ENCODE measurements around the gene INHBA. TPM values are rescaled to one million over a fixed set of nuclear protein-coding genes. Genes with fewer than 3 reads are reported as not detected.

INHBA gene
- total RNA-seq, 1 experiment from 2014 or later: 1.7 TPM

DNA sequence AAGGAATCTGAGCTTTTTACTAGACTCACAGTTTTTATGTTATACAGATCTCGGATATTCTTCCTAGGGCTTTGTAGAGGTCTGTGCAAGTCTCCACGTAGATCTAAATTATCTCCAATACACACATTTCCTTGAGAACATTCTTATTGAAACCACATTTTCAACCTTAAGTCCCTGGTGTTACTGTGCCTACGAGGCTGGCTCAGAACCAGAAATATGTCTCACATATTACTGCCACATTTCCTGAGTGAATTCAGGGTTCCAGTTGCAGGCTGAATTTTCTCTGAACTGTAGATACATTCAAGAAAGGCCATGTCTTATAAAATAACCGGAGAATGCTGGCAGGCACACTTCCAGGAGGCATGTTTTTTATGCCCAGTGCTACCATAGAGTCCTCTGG lies 46.5 kb downstream of the INHBA start:
- H3K14ac ChIP-seq (ENCODE audit: insufficient read depth, low read length): no peak overlapping the region

More for the DNA sequence above, 46.5 kb downstream of the INHBA start:
- Histone ChIP-seq H3K79me2 (ENCODE audit: insufficient read depth, low read length) (no peaks in the 10 kb centered on the region), H3K27me3 (ENCODE audit: insufficient read depth, low read length) (no peaks in the 10 kb centered on the region), H3K9me3 (ENCODE audit: control insufficient read depth, low read depth, low read length) (no peaks in the 10 kb centered on the region), H2BK5ac (ENCODE audit: insufficient read length, low read length) (no peak overlapping the region), H4K91ac (ENCODE audit: insufficient read length, low read depth, low read length) (no peak overlapping the region), H3K18ac (ENCODE audit: insufficient read length, low read depth, low read length) (no peak overlapping the region), H3K4me1 (ENCODE audit: insufficient read depth, low read length) (no peaks in the 10 kb centered on the region), H3K27ac (ENCODE audit: insufficient read length, low read depth, low read length) (no peak overlapping the region), H4K20me1 (ENCODE audit: control insufficient read depth, insufficient read depth, insufficient read length) (no peaks in the 10 kb centered on the region), H2BK120ac (ENCODE audit: low read depth, low read length, poor library complexity, severe bottlenecking) (no peak overlapping the region), H3K79me1 (ENCODE audit: insufficient read depth, low read depth, low read length, poor library complexity, severe bottlenecking) (no peaks in the 10 kb centered on the region), H2BK20ac (ENCODE audit: low read depth, low read length, poor library complexity, severe bottlenecking) (no peak overlapping the region), H3K56ac (ENCODE audit: insufficient read length, low read depth, low read length) (no peak overlapping the region), H2AFZ (ENCODE audit: low read length) (no peak overlapping the region), H3K4ac (ENCODE audit: low read depth, low read length) (no peak overlapping the region), H2AK5ac (ENCODE audit: insufficient read length, low read length) (no peak overlapping the region), H3K9ac (ENCODE audit: extremely low read depth, insufficient read length, low read length) (no peak overlapping the region), H3K23me2 (ENCODE audit: insufficient read length, low read depth, low read length, poor library complexity, severe bottlenecking) (no peaks in the 10 kb centered on the region), H4K8ac (replicated peaks; ENCODE audit: insufficient read length, low read depth, low read length) (no peak overlapping the region), H3K4me2 (ENCODE audit: insufficient read depth, insufficient read length, low read length) (no peak overlapping the region), H3T11ph (ENCODE audit: low read length) (no peak overlapping the region), H4K5ac (ENCODE audit: insufficient read length, low read depth, low read length) (no peak overlapping the region), H3K23ac (ENCODE audit: insufficient read length, low read depth, low read length) (no peak overlapping the region), H2BK15ac (ENCODE audit: low read depth, low read length) (no peak overlapping the region), H2BK12ac (ENCODE audit: insufficient read length, low read depth, low read length) (no peak overlapping the region)
- no peaks in the 10 kb centered on the region; a peak in 1 of 7 replicates for H3K36me3 Mint-ChIP-seq (ENCODE audit: insufficient read depth in 1 of 3, low read depth in 3 of 3)
- DNase-seq: no peak
- no peak overlapping the region for H3K4me3 Mint-ChIP-seq
- no peaks in the 10 kb centered on the region for H3K27me3 Mint-ChIP-seq (ENCODE audit: low read depth)
- no peaks in the 10 kb centered on the region; a peak in 1 of 5 replicates for H3K9me3 Mint-ChIP-seq
- no peak overlapping the region for H3K27ac Mint-ChIP-seq
- TF ChIP-seq, protein P1, sequence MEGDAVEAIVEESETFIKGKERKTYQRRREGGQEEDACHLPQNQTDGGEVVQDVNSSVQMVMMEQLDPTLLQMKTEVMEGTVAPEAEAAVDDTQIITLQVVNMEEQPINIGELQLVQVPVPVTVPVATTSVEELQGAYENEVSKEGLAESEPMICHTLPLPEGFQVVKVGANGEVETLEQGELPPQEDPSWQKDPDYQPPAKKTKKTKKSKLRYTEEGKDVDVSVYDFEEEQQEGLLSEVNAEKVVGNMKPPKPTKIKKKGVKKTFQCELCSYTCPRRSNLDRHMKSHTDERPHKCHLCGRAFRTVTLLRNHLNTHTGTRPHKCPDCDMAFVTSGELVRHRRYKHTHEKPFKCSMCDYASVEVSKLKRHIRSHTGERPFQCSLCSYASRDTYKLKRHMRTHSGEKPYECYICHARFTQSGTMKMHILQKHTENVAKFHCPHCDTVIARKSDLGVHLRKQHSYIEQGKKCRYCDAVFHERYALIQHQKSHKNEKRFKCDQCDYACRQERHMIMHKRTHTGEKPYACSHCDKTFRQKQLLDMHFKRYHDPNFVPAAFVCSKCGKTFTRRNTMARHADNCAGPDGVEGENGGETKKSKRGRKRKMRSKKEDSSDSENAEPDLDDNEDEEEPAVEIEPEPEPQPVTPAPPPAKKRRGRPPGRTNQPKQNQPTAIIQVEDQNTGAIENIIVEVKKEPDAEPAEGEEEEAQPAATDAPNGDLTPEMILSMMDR (conservative IDR thresholded peaks at IDR 0.05): no peak
- no peaks in the 10 kb centered on the region for H3K4me1 Mint-ChIP-seq
- WGBS (ENCODE audit: extremely low coverage, insufficient read length, low lambda C conversion rate): no CpG with 5 or more reads among the region's 4 CpGs
